Neuron (in vitro differentiated cells): ENCODE data around the gene RBL1.
"Not testable (repeated sequence)": the region's sequence is repeated elsewhere in the genome, so short reads cannot be mapped to it uniquely, and the experiment has no call there.

Source experiments
- H2AFZ ChIP-seq: one replicate; pipeline ENCODE4 v1.6.1; 2013; ENCODE audit warnings: low read depth, mild to moderate bottlenecking, inconsistent platforms, low read length, moderate library complexity
- H3K27me3 ChIP-seq: one replicate; pipeline ENCODE4 v1.6.1; 2013; ENCODE audit warnings: low read length; ENCODE audit not compliant: insufficient read depth
- H3K36me3 ChIP-seq: one replicate; pipeline ENCODE4 v1.6.1; 2013; ENCODE audit warnings: low read length; ENCODE audit not compliant: insufficient read depth
- H3K4me1 ChIP-seq: one replicate; pipeline ENCODE4 v1.6.1; 2013; ENCODE audit warnings: low read length; ENCODE audit not compliant: insufficient read depth
- H3K4me3 ChIP-seq: 2 replicates; pipeline ENCODE4 v1.5.1; 2013; ENCODE audit warnings: mild to moderate bottlenecking, low read length, moderate library complexity
- H3K9me3 ChIP-seq: one replicate; pipeline ENCODE4 v1.6.1; 2013; ENCODE audit warnings: low read length

The RBL1 gene

GRCh38 chr20:37108676-37109075 is 12.9 kb upstream of the RBL1 start:
- no peaks in the 10 kb centered on the region for H3K27me3 ChIP-seq
- H2AFZ ChIP-seq, result no peak overlapping the region
- no peak overlapping the region for H3K4me3 ChIP-seq
- H3K36me3 ChIP-seq, result no peaks in the 10 kb centered on the region
- no peaks in the 10 kb centered on the region for H3K9me3 ChIP-seq
- H3K4me1 ChIP-seq, result no peaks in the 10 kb centered on the region

- no peaks in the 10 kb centered on the region for H3K9me3 ChIP-seq
- H3K4me1 ChIP-seq, result no peaks in the 10 kb centered on the region
- no peaks in the 10 kb centered on the region for H3K36me3 ChIP-seq
- no peaks in the 10 kb centered on the region for H3K27me3 ChIP-seq
- H2AFZ ChIP-seq, result no peak overlapping the region
- H3K4me3 ChIP-seq, result no peak overlapping the region
These were observed 6.8 kb upstream of the RBL1 start for GRCh38 chr20:37102571-37102970.

- Histone ChIP-seq H3K36me3 (peaks cover 10% of the 10 kb centered on the region), H3K4me3 (peak overlapping the region; percentile 92), H3K9me3 (no peaks in the 10 kb centered on the region), H3K27me3 (no peaks in the 10 kb centered on the region), H2AFZ (peak overlapping the region; percentile 100), H3K4me1 (peaks cover 16% of the 10 kb centered on the region)
These were observed 731 bp upstream of the RBL1 start for GRCh38 chr20:37096415-37097041.

GRCh38 chr20:37095108-37095598 is 644 bp downstream of the RBL1 start:
- peak overlapping the region; percentile 92 for H3K4me3 ChIP-seq
- H3K4me1 ChIP-seq, result peaks cover 16% of the 10 kb centered on the region
- H3K9me3 ChIP-seq, result no peaks in the 10 kb centered on the region
- H3K27me3 ChIP-seq, result no peaks in the 10 kb centered on the region
- peaks cover 19% of the 10 kb centered on the region for H3K36me3 ChIP-seq
- H2AFZ ChIP-seq, result peak overlapping the region; percentile 100

- peaks cover 51% of the 10 kb centered on the region for H3K36me3 ChIP-seq
- no peak overlapping the region for H2AFZ ChIP-seq
- H3K27me3 ChIP-seq, result no peaks in the 10 kb centered on the region
- no peak overlapping the region for H3K4me3 ChIP-seq
- H3K9me3 ChIP-seq, result no peaks in the 10 kb centered on the region
- H3K4me1 ChIP-seq, result peaks cover 10% of the 10 kb centered on the region
These were observed 5.4 kb downstream of the RBL1 start for GRCh38 chr20:37090407-37090806.

- H3K27me3 ChIP-seq, result no peaks in the 10 kb centered on the region
- peaks cover 67% of the 10 kb centered on the region for H3K36me3 ChIP-seq
- H3K9me3 ChIP-seq, result peaks cover 2% of the 10 kb centered on the region
- no peaks in the 10 kb centered on the region for H3K4me1 ChIP-seq
- H3K4me3 ChIP-seq, result no peak overlapping the region
- H2AFZ ChIP-seq, result no peak overlapping the region
These were observed 14.0 kb downstream of the RBL1 start for GRCh38 chr20:37081717-37082289.

- peaks cover 8% of the 10 kb centered on the region for H3K9me3 ChIP-seq
- H3K36me3 ChIP-seq, result peaks cover 64% of the 10 kb centered on the region
- H3K27me3 ChIP-seq, result no peaks in the 10 kb centered on the region
- H2AFZ ChIP-seq, result no peak overlapping the region
- no peaks in the 10 kb centered on the region for H3K4me1 ChIP-seq
- H3K4me3 ChIP-seq, result no peak overlapping the region
These were observed 18.8 kb downstream of the RBL1 start for GRCh38 chr20:37077009-37077408.

GRCh38 chr20:37075932-37076685 is 19.7 kb downstream of the RBL1 start:
- Histone ChIP-seq H3K4me1 (no peaks in the 10 kb centered on the region), H3K9me3 (peaks cover 14% of the 10 kb centered on the region), H2AFZ (no peak overlapping the region), H3K36me3 (peaks cover 64% of the 10 kb centered on the region), H3K27me3 (no peaks in the 10 kb centered on the region), H3K4me3 (no peak overlapping the region)

GRCh38 chr20:37072293-37073196 is 23.3 kb downstream of the RBL1 start:
- H2AFZ ChIP-seq, result no peak overlapping the region

GRCh38 chr20:37071481-37071911 is 24.3 kb downstream of the RBL1 start:
- Histone ChIP-seq H3K36me3 (peaks cover 47% of the 10 kb centered on the region), H3K4me1 (no peaks in the 10 kb centered on the region), H3K4me3 (no peak overlapping the region), H2AFZ (no peak overlapping the region), H3K9me3 (peaks cover 14% of the 10 kb centered on the region), H3K27me3 (no peaks in the 10 kb centered on the region)

More at GRCh38 chr20:37072293-37073196, 23.3 kb downstream of the RBL1 start:
- peaks cover 14% of the 10 kb centered on the region for H3K9me3 ChIP-seq
- no peaks in the 10 kb centered on the region for H3K4me1 ChIP-seq
- H3K4me3 ChIP-seq, result no peak overlapping the region
- H3K27me3 ChIP-seq, result no peaks in the 10 kb centered on the region
- H3K36me3 ChIP-seq, result peaks cover 45% of the 10 kb centered on the region

GRCh38 chr20:37069563-37069962 is 26.2 kb downstream of the RBL1 start:
- H3K36me3 ChIP-seq, result peaks cover 46% of the 10 kb centered on the region
- not testable (repeated sequence) for H3K9me3 ChIP-seq, H3K4me1 ChIP-seq, H3K27me3 ChIP-seq, H3K4me3 ChIP-seq, H2AFZ ChIP-seq

GRCh38 chr20:37066168-37066567 is 29.6 kb downstream of the RBL1 start:
- H3K27me3 ChIP-seq, result no peaks in the 10 kb centered on the region
- peaks cover under 1% of the 10 kb centered on the region for H3K9me3 ChIP-seq
- H3K4me3 ChIP-seq, result no peak overlapping the region
- H3K36me3 ChIP-seq, result peaks cover 38% of the 10 kb centered on the region
- no peaks in the 10 kb centered on the region for H3K4me1 ChIP-seq
- H2AFZ ChIP-seq, result no peak overlapping the region
